Fibroblast of mammary gland (primary cell): ENCODE results near the gene ARHGAP22.

Experiments
- DNase-seq: peaks from one replicate; pipeline ENCODE4 v3.0.0-alpha.2; 2010; ENCODE audit warnings: low read depth
- H3K4me3 ChIP-seq: 2 replicates; pipeline ENCODE4 v1.5.1; 2011; ENCODE audit warnings: low read depth, mild to moderate bottlenecking, low read length, moderate library complexity; ENCODE audit not compliant: control insufficient read depth
- CTCF ChIP-seq: conservative IDR thresholded peaks from 2 replicates; pipeline ENCODE4 v1.5.1; 2011; ENCODE audit warnings: low read depth, low read length, inconsistent platforms; ENCODE audit not compliant: control insufficient read depth, insufficient read depth

Gene ARHGAP22

GRCh38 chr10:48505394-48506112, 99.3 kb downstream of the ARHGAP22 start:
- no peak overlapping the region for H3K4me3 ChIP-seq
- DNase-seq = no peak
- TF ChIP-seq CTCF = no peak

GRCh38 chr10:48504141-48504885, 100.6 kb downstream of the ARHGAP22 start:
- no peak for TF ChIP-seq CTCF
- no peak for DNase-seq
- no peak overlapping the region for H3K4me3 ChIP-seq

- H3K4me3 ChIP-seq = no peak overlapping the region
- no peak for TF ChIP-seq CTCF
- DNase-seq = no peak
Measured at GRCh38 chr10:48503293-48503911, 101.5 kb downstream of the ARHGAP22 start.

GRCh38 chr10:48502791-48503190, 102.1 kb downstream of the ARHGAP22 start:
- H3K4me3 ChIP-seq = no peak overlapping the region
- no peak for TF ChIP-seq CTCF
- no peak for DNase-seq

- TF ChIP-seq CTCF = no peak
- no peak overlapping the region for H3K4me3 ChIP-seq
- DNase-seq = no peak
Measured at GRCh38 chr10:48501787-48502771, 102.8 kb downstream of the ARHGAP22 start.

- DNase-seq = no peak
- no peak overlapping the region for H3K4me3 ChIP-seq
- no peak for TF ChIP-seq CTCF
Measured at GRCh38 chr10:48501226-48501625, 103.6 kb downstream of the ARHGAP22 start.
